MM.1S (cell line): Measurements from ENCODE around the gene FHIT.
"Not testable (repeated sequence)": the region's sequence is repeated elsewhere in the genome, so short reads cannot be mapped to it uniquely, and the experiment has no call there.

ENCODE experiments used
- DNase-seq: peaks from one replicate; pipeline ENCODE4 v3.0.0-alpha.2; 2015
- H2AFZ ChIP-seq: fragments of 300-600 bp; sonication (generic); 2 replicates; pipeline ENCODE4 v1.6.0; 2016; ENCODE audit warnings: antibody characterized with exemption, low read length
- H3F3A ChIP-seq: fragments of 300-600 bp; sonication (generic); 2 replicates; pipeline ENCODE4 v1.6.1; 2016; ENCODE audit warnings: mild to moderate bottlenecking, antibody characterized with exemption, low read length, moderate library complexity, mixed read lengths; ENCODE audit not compliant: insufficient read depth
- H3K27ac ChIP-seq: fragments of 300-600 bp; sonication (generic); 2 replicates; pipeline ENCODE4 v1.5.1; 2016; ENCODE audit warnings: mild to moderate bottlenecking, low read length
- H3K27me3 ChIP-seq: fragments of 300-600 bp; sonication (generic); replicated peaks from 2 replicates; pipeline ENCODE4 v1.6.0; 2016; ENCODE audit warnings: low read length; ENCODE audit not compliant: insufficient read depth
- H3K36me3 ChIP-seq: fragments of 300-600 bp; sonication (generic); replicated peaks from 2 replicates; pipeline ENCODE4 v1.6.1; 2016; ENCODE audit warnings: mild to moderate bottlenecking, low read length, mixed read lengths; ENCODE audit not compliant: insufficient read depth
- H3K4me1 ChIP-seq: fragments of 300-600 bp; sonication (generic); 2 replicates; pipeline ENCODE4 v1.6.1; 2016; ENCODE audit warnings: low read length, mixed read lengths
- H3K4me2 ChIP-seq: fragments of 300-600 bp; sonication (generic); 2 replicates; pipeline ENCODE4 v1.6.0; 2016; ENCODE audit warnings: low read depth, low read length
- H3K4me3 ChIP-seq: fragments of 300-600 bp; sonication (generic); 2 replicates; pipeline ENCODE4 v1.5.1; 2016; ENCODE audit warnings: low read length, mixed read lengths
- H3K79me2 ChIP-seq: fragments of 300-600 bp; sonication (generic); 2 replicates; pipeline ENCODE4 v1.6.1; 2016; ENCODE audit warnings: mixed run types, low read length, mixed read lengths
- H3K9ac ChIP-seq: fragments of 300-600 bp; sonication (generic); 2 replicates; pipeline ENCODE4 v1.6.1; 2016; ENCODE audit warnings: low read length, mixed read lengths
- H3K9me2 ChIP-seq: fragments of 300-600 bp; sonication (generic); replicated peaks from 2 replicates; pipeline ENCODE4 v1.6.1; 2016; ENCODE audit warnings: mild to moderate bottlenecking, low read length, mixed read lengths; ENCODE audit not compliant: insufficient read depth
- H3K9me3 ChIP-seq: fragments of 300-600 bp; sonication (generic); replicated peaks from 2 replicates; pipeline ENCODE4 v1.6.1; 2016; ENCODE audit warnings: mild to moderate bottlenecking, low read length, mixed read lengths; ENCODE audit not compliant: insufficient read depth
- H4K20me1 ChIP-seq: fragments of 300-600 bp; sonication (generic); 2 replicates; pipeline ENCODE4 v1.6.1; 2016; ENCODE audit warnings: mild to moderate bottlenecking, low read length, moderate library complexity, mixed read lengths; ENCODE audit not compliant: insufficient read depth
- CTCF ChIP-seq: fragments of 300-600 bp; sonication (generic); IDR thresholded peaks from 2 replicates; pipeline ENCODE4 v1.5.1; 2016; ENCODE audit warnings: antibody characterized with exemption, low read length, mixed read lengths
- EZH2 ChIP-seq: fragments of 300-600 bp; sonication (generic); optimal IDR thresholded peaks from 2 replicates; pipeline ENCODE3; 2017; ENCODE audit warnings: low read depth, mild to moderate bottlenecking, antibody characterized with exemption, low read length, mixed read lengths
- EZH2phosphoT487 ChIP-seq: fragments of 300-600 bp; sonication (generic); IDR thresholded peaks from 2 replicates; pipeline ENCODE4 v1.6.1; 2018; ENCODE audit warnings: antibody characterized with exemption, low read length

FHIT gene

DNA sequence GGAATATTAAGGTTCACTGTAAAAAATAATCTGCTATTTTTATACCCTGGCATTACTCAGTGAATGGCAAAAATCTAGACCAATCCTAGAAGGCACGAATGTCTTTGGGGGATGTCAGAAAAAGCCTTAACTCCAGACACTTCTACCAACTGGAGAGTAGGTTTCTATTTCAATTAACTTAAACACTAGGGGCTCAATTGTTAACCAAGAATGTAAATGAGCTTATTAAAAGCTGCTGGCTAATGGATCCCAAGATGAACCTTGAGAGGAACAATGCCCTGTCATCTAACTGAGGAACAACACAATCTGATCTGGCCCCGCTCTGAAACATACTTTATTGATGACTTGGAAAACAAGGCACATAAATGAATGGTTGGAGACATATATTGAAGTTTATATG lies 701.4 kb downstream of the FHIT start:
- H3F3A ChIP-seq = no peaks in the 10 kb centered on the region
- H3K79me2 ChIP-seq = no peaks in the 10 kb centered on the region
- H3K4me2 ChIP-seq = no peak overlapping the region
- H3K9me2 ChIP-seq = no peaks in the 10 kb centered on the region
- no peak overlapping the region for H2AFZ ChIP-seq
- H3K9me3 ChIP-seq = no peaks in the 10 kb centered on the region
- no peaks in the 10 kb centered on the region for H3K36me3 ChIP-seq
- no peak for DNase-seq
- no peak overlapping the region for H3K4me3 ChIP-seq
- no peak overlapping the region for H3K9ac ChIP-seq
- no peaks in the 10 kb centered on the region for H4K20me1 ChIP-seq
- TF ChIP-seq EZH2phosphoT487 (no peak), EZH2 (no peak), CTCF (no peak)
- no peak overlapping the region for H3K27ac ChIP-seq
- no peaks in the 10 kb centered on the region for H3K27me3 ChIP-seq
- H3K4me1 ChIP-seq = no peaks in the 10 kb centered on the region

DNA sequence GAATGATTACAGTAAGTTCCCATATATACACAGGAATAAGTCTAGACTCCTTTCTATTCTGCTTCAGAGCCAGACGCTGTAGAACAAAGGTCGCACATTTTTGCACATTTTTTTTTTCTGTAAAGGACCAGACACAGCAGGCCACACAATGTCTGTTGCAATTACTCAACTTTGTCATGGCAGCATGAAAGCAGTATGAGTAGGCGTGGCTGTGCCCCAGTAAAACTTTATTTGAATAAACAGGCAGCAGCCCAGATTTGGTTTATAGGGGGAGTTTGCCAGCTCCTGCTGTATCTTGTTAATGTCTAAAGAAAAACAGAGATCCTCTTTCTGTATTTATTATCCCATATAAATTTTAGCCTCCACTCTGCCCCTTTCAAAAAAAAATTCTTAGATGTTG lies 708.3 kb downstream of the FHIT start:
- H3F3A ChIP-seq = no peaks in the 10 kb centered on the region
- H3K27ac ChIP-seq = no peak overlapping the region
- no peaks in the 10 kb centered on the region for H3K9me2 ChIP-seq

DNA sequence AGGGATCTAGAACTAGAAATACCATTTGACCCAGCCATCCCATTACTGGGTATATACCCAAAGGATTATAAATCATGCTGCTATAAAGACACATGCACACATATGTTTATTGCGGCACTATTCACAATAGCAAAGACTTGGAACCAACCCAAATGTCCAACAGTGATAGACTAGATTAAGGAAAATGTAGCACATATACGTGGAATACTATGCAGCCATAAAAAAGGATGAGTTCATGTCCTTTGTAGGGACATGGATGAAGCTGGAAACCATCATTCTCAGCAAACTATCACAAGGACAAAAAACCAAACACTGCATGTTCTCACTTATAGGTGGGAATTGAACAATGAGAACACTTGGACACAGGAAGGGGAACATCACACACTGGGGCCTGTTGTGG lies 711.9 kb downstream of the FHIT start:
- not testable (repeated sequence) for H3K4me3 ChIP-seq, H3K27me3 ChIP-seq, H3K4me1 ChIP-seq, DNase-seq, H3K9me2 ChIP-seq, H3F3A ChIP-seq, H3K4me2 ChIP-seq, H3K27ac ChIP-seq, H3K79me2 ChIP-seq, H3K36me3 ChIP-seq, H3K9ac ChIP-seq, H4K20me1 ChIP-seq, H3K9me3 ChIP-seq, H2AFZ ChIP-seq

More for the DNA sequence above, 708.3 kb downstream of the FHIT start:
- no peak overlapping the region for H3K9ac ChIP-seq
- DNase-seq = no peak
- H3K4me1 ChIP-seq = no peaks in the 10 kb centered on the region
- no peaks in the 10 kb centered on the region for H3K9me3 ChIP-seq
- no peaks in the 10 kb centered on the region for H3K27me3 ChIP-seq
- no peak overlapping the region for H3K4me2 ChIP-seq
- TF ChIP-seq EZH2phosphoT487 (no peak), EZH2 (no peak), CTCF (no peak)
- no peak overlapping the region for H3K4me3 ChIP-seq
- no peak overlapping the region for H2AFZ ChIP-seq
- no peaks in the 10 kb centered on the region for H3K36me3 ChIP-seq
- H3K79me2 ChIP-seq = no peaks in the 10 kb centered on the region
- no peaks in the 10 kb centered on the region for H4K20me1 ChIP-seq

- H3K79me2 ChIP-seq = no peaks in the 10 kb centered on the region
- no peaks in the 10 kb centered on the region for H4K20me1 ChIP-seq
- no peaks in the 10 kb centered on the region for H3K36me3 ChIP-seq
- no peaks in the 10 kb centered on the region for H3F3A ChIP-seq
- H3K4me3 ChIP-seq = no peak overlapping the region
- no peaks in the 10 kb centered on the region for H3K4me1 ChIP-seq
- H3K27me3 ChIP-seq = no peaks in the 10 kb centered on the region
- no peak for DNase-seq
- no peak overlapping the region for H3K4me2 ChIP-seq
- H2AFZ ChIP-seq = no peak overlapping the region
- 0 out of 2 replicates have a peak, but pooled peaks cover 2% of the 10 kb centered on the region for H3K9me3 ChIP-seq
- no peak overlapping the region for H3K27ac ChIP-seq
- H3K9ac ChIP-seq = no peak overlapping the region
- H3K9me2 ChIP-seq = no peaks in the 10 kb centered on the region
- TF ChIP-seq EZH2 (no peak), EZH2phosphoT487 (no peak), CTCF (no peak)
These were observed 714.8 kb downstream of the FHIT start for GRCh38 chr3:60536420-60536819.
